ENCODE measurements around the gene ADGRF1. TPM values are rescaled to one million over a fixed set of nuclear protein-coding genes. Genes with fewer than 3 reads are reported as not detected.

Gene ADGRF1
- polyA plus RNA-seq, 1 experiment = not detected

DNA sequence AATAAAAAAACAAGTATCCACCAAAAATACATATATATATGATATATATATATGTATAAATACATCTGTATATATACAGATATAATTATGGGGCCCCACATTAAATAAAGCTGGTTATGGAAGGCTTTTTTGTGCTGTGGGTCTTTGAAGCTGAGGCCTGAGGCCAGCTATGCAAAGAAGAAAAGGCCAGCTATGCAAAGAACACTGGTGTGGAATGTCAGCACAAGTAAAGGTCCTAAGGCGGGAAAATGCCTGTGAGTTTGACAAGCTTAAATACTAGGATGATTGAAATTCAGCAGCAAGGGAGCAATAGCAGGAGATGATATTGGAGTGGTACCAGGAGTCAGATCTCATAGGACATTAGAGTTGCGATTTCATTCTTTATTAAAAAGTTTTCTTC, 25.2 kb downstream of the ADGRF1 start:
- H3K36me3 ChIP-seq (ENCODE audit: control insufficient read depth, insufficient read depth, low read length) = no peaks in the 10 kb centered on the region
- no peak overlapping the region for H3K4me3 ChIP-seq (ENCODE audit: low read depth, low read length)
- no peaks in the 10 kb centered on the region; the same call in 1 of the 2 replicates for H3K27me3 ChIP-seq (ENCODE audit: control insufficient read depth, insufficient read depth, low read length)
- POLR2A ChIA-PET = no interaction called here
- DNase-seq (ENCODE audit: low read depth) = no peak
- CTCF ChIA-PET = interaction anchor here (0.6 to 1.3 kb wide), 2 partner anchors 168 to 632 kb away, joined by 3 to 4 read pairs; no protein-coding TSS in a partner anchor
- TF ChIP-seq, protein P1, sequence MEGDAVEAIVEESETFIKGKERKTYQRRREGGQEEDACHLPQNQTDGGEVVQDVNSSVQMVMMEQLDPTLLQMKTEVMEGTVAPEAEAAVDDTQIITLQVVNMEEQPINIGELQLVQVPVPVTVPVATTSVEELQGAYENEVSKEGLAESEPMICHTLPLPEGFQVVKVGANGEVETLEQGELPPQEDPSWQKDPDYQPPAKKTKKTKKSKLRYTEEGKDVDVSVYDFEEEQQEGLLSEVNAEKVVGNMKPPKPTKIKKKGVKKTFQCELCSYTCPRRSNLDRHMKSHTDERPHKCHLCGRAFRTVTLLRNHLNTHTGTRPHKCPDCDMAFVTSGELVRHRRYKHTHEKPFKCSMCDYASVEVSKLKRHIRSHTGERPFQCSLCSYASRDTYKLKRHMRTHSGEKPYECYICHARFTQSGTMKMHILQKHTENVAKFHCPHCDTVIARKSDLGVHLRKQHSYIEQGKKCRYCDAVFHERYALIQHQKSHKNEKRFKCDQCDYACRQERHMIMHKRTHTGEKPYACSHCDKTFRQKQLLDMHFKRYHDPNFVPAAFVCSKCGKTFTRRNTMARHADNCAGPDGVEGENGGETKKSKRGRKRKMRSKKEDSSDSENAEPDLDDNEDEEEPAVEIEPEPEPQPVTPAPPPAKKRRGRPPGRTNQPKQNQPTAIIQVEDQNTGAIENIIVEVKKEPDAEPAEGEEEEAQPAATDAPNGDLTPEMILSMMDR (IDR thresholded peaks at IDR 0.05; ENCODE audit: insufficient read depth, low read depth, low read length) = no peak

DNA sequence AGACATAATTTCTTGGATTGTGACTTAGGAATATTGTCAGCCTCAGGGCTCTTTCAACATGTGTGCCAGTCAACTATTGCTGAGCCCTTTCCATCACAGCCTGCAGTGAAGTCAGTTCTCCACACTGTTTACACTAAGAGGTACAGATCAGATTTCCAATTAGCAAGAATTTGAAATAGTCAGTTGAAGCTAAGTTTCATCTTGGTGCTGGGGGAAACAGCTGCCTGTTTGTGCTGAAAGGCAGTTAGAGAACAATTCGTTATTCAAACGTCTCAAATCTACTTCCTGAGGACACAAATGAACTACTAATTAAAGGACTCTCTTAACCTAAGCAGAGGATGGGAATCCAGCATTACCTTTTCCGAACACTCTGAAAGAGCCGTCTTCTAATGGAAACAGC, 25.9 kb downstream of the ADGRF1 start:
- no peaks in the 10 kb centered on the region; the same call in 1 of the 2 replicates for H3K27me3 ChIP-seq (ENCODE audit: control insufficient read depth, insufficient read depth, low read length)
- H3K36me3 ChIP-seq (ENCODE audit: control insufficient read depth, insufficient read depth, low read length) = no peaks in the 10 kb centered on the region
- no peak overlapping the region for H3K4me3 ChIP-seq (ENCODE audit: low read depth, low read length)
- ChIA-PET CTCF (interaction anchor here (1.3 kb wide), 1 partner anchor 167 kb away, joined by 4 read pairs; no protein-coding TSS in a partner anchor), POLR2A (no interaction called here)
- TF ChIP-seq, protein P1 (IDR thresholded peaks at IDR 0.05; ENCODE audit: insufficient read depth, low read depth, low read length) = no peak
- DNase-seq (ENCODE audit: low read depth) = no peak

DNA sequence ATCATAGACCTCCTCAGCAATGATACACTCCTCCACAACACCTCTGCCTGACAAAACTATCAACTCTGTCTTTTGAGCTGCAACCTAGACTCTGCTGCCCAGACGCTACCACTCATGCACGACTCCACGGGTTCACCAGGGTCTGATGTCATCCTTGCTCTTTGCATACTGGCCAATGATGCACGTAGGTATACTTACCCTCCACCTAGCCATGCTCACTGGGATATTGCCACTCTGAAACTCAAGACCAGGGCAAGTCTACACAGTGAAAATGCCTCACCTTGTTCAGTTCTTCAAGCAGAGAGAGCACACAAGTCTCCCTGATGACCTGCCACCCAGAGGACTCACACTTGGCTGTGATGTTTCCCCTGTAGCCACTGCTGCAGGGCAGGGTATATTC, 27.7 kb downstream of the ADGRF1 start:
- DNase-seq (ENCODE audit: low read depth) = no peak
- ChIA-PET POLR2A (no interaction called here), CTCF (no interaction called here)
- TF ChIP-seq, protein P1 (IDR thresholded peaks at IDR 0.05; ENCODE audit: insufficient read depth, low read depth, low read length) = no peak
- Histone ChIP-seq H3K4me3 (ENCODE audit: low read depth, low read length) (no peak overlapping the region), H3K36me3 (ENCODE audit: control insufficient read depth, insufficient read depth, low read length) (no peaks in the 10 kb centered on the region), H3K27me3 (ENCODE audit: control insufficient read depth, insufficient read depth, low read length) (no peaks in the 10 kb centered on the region; the same call in 1 of the 2 replicates)

DNA sequence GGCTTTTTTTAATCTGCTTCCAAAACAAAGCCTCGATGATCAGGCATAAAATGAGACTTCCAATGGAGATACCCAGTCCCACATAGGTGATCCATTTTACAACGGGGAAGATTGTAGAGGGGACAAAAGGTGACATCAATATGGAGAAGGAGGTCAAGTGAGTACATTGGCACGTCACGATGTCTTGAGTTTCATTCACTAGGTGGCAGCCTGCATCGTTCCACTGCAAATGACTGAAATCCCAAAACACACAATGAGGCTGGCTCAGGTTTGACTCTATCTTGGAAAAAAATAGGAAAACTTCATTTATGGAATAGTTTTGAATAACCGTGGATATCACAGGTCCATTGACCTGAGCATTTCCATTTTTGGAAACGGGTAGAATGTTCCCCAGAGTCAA, 32.5 kb downstream of the ADGRF1 start:
- ChIA-PET POLR2A (no interaction called here), CTCF (interaction anchor here (1.3 kb wide), 1 partner anchor 18 kb away, joined by 4 read pairs; no protein-coding TSS in a partner anchor)
- no peak for DNase-seq (ENCODE audit: low read depth)
- no peak overlapping the region for H3K4me3 ChIP-seq (ENCODE audit: low read depth, low read length)
- TF ChIP-seq, protein P1 (IDR thresholded peaks at IDR 0.05; ENCODE audit: insufficient read depth, low read depth, low read length) = no peak
- H3K36me3 ChIP-seq (ENCODE audit: control insufficient read depth, insufficient read depth, low read length) = no peaks in the 10 kb centered on the region
- no peaks in the 10 kb centered on the region; the same call in 1 of the 2 replicates for H3K27me3 ChIP-seq (ENCODE audit: control insufficient read depth, insufficient read depth, low read length)

DNA sequence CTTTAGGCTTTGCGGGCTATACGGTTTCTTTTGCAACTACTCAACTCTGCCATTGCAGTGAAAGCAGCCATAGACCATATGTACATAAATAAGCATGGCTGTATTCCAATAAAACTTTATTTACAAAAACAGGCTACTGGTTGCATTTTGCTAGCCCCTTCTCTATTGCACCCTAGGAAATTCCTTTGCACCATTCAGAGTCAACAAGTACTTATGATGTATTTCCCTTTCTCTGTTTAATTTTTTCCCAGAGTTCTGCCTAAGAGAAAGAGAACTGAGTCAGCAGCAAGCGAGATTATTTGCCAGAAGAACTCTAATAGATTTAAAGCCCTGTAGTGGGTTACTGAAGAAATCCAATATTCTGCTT, 33.8 kb downstream of the ADGRF1 start:
- DNase-seq (ENCODE audit: low read depth) = no peak
- H3K27me3 ChIP-seq (ENCODE audit: control insufficient read depth, insufficient read depth, low read length) = no peaks in the 10 kb centered on the region; the same call in 1 of the 2 replicates
- ChIA-PET CTCF (no interaction called here), POLR2A (no interaction called here)
- H3K36me3 ChIP-seq (ENCODE audit: control insufficient read depth, insufficient read depth, low read length) = no peaks in the 10 kb centered on the region
- TF ChIP-seq, protein P1 (IDR thresholded peaks at IDR 0.05; ENCODE audit: insufficient read depth, low read depth, low read length) = no peak
- H3K4me3 ChIP-seq (ENCODE audit: low read depth, low read length) = no peak overlapping the region
